ENCODE results near the gene ITIH4.

Gene ITIH4

GRCh38 chr3:52798376-52798977, 32.0 kb downstream of the ITIH4 start:
- H4K20me1 ChIP-seq (ENCODE audit: insufficient read depth, low read length): no peaks in the 10 kb centered on the region
- H3K4me2 ChIP-seq (ENCODE audit: low read length): peak overlapping the region; percentile 21
- H3K9ac ChIP-seq (ENCODE audit: low read length): no peak overlapping the region
- peak overlapping the region; percentile 23 for H2AFZ ChIP-seq (ENCODE audit: low read depth, low read length)
- H3K9me3 ChIP-seq (ENCODE audit: insufficient read depth, low read length): no peaks in the 10 kb centered on the region
- H3K36me3 ChIP-seq (replicated peaks; ENCODE audit: low read depth, low read length): no peaks in the 10 kb centered on the region
- no peaks in the 10 kb centered on the region for H3K79me2 ChIP-seq (ENCODE audit: low read length)
- no peak overlapping the region for H3K4me3 ChIP-seq (ENCODE audit: low read length)
- no peak for TF ChIP-seq EZH2phosphoT487 (IDR thresholded peaks at IDR 0.05; ENCODE audit: low read depth)
- TF ChIP-seq, protein P1, sequence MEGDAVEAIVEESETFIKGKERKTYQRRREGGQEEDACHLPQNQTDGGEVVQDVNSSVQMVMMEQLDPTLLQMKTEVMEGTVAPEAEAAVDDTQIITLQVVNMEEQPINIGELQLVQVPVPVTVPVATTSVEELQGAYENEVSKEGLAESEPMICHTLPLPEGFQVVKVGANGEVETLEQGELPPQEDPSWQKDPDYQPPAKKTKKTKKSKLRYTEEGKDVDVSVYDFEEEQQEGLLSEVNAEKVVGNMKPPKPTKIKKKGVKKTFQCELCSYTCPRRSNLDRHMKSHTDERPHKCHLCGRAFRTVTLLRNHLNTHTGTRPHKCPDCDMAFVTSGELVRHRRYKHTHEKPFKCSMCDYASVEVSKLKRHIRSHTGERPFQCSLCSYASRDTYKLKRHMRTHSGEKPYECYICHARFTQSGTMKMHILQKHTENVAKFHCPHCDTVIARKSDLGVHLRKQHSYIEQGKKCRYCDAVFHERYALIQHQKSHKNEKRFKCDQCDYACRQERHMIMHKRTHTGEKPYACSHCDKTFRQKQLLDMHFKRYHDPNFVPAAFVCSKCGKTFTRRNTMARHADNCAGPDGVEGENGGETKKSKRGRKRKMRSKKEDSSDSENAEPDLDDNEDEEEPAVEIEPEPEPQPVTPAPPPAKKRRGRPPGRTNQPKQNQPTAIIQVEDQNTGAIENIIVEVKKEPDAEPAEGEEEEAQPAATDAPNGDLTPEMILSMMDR (IDR thresholded peaks at IDR 0.05; ENCODE audit: low read depth, low read length): no peak
- no peaks in the 10 kb centered on the region for H3K27me3 ChIP-seq (ENCODE audit: low read depth, low read length)
- H3K4me1 ChIP-seq (ENCODE audit: low read length): no peaks in the 10 kb centered on the region
- no peak overlapping the region for H3K27ac ChIP-seq (ENCODE audit: low read length)

DNA sequence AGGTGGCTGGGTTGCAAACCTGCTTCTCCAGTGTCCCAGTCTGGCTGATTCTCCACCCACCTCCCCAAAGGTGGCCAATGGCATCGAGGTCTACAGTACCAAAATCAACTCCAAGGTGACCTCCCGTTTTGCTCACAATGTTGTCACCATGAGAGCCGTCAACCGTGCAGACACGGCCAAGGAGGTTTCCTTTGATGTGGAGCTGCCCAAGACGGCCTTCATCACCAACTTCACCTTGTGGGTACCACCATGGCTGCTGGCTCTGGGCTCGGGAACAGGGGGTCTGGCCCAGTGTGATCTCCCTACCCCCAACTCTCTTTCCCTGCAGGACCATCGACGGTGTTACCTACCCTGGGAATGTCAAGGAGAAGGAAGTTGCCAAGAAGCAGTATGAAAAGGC, 34.1 kb downstream of the ITIH4 start:
- TF ChIP-seq EZH2phosphoT487 (IDR thresholded peaks at IDR 0.05; ENCODE audit: low read depth): no peak
- TF ChIP-seq, protein P1 (IDR thresholded peaks at IDR 0.05; ENCODE audit: low read depth, low read length): no peak
- Histone ChIP-seq H3K9ac (ENCODE audit: low read length) (no peak overlapping the region), H3K9me3 (ENCODE audit: insufficient read depth, low read length) (no peaks in the 10 kb centered on the region), H4K20me1 (ENCODE audit: insufficient read depth, low read length) (no peaks in the 10 kb centered on the region), H3K79me2 (ENCODE audit: low read length) (no peaks in the 10 kb centered on the region), H3K4me2 (ENCODE audit: low read length) (no peak overlapping the region), H2AFZ (ENCODE audit: low read depth, low read length) (no peak overlapping the region), H3K4me1 (ENCODE audit: low read length) (0 out of 2 replicates have a peak, but pooled peaks cover 4% of the 10 kb centered on the region), H3K27ac (ENCODE audit: low read length) (no peak overlapping the region), H3K27me3 (ENCODE audit: low read depth, low read length) (no peaks in the 10 kb centered on the region), H3K36me3 (replicated peaks; ENCODE audit: low read depth, low read length) (no peaks in the 10 kb centered on the region), H3K4me3 (ENCODE audit: low read length) (no peak overlapping the region)

DNA sequence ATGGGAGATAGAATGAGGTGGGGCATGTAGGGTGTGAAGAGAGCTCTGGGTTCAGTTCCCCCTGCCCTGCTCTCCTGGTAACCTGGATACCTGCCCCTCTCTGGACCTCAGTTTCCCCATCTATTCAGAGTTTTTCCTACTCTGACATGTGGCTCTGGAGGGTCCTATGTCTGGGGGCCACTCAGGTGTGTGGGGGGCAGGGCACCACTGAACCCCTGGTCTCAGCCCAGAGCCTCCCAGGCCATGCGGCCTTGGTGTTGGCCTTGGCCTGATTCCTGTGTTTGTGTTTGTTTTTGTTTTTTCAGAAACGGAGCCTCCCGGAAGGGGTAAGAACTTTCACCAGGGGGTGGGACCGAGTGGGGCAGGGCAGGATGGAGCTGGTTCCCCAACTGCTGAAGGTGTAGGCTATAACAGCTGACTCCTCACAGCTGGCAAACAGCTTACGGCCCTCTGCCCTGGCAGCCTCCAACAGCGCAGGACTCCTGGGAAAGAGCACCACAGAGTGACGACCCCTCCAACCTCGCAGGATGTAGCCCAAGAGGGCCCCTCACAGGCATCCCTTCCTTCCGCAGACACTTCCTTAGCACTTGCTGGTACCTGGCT, 35.1 kb downstream of the ITIH4 start:
- H3K27me3 ChIP-seq (ENCODE audit: low read depth, low read length): no peaks in the 10 kb centered on the region
- H3K36me3 ChIP-seq (replicated peaks; ENCODE audit: low read depth, low read length): no peaks in the 10 kb centered on the region
- H3K4me3 ChIP-seq (ENCODE audit: low read length): no peak overlapping the region
- H2AFZ ChIP-seq (ENCODE audit: low read depth, low read length): no peak overlapping the region
- H3K4me1 ChIP-seq (ENCODE audit: low read length): 0 out of 2 replicates have a peak, but pooled peaks cover 4% of the 10 kb centered on the region
- no peak overlapping the region for H3K4me2 ChIP-seq (ENCODE audit: low read length)
- TF ChIP-seq EZH2phosphoT487 (IDR thresholded peaks at IDR 0.05; ENCODE audit: low read depth): no peak
- TF ChIP-seq, protein P1 (IDR thresholded peaks at IDR 0.05; ENCODE audit: low read depth, low read length): no peak
- no peaks in the 10 kb centered on the region for H4K20me1 ChIP-seq (ENCODE audit: insufficient read depth, low read length)
- no peak overlapping the region for H3K9ac ChIP-seq (ENCODE audit: low read length)
- H3K27ac ChIP-seq (ENCODE audit: low read length): no peak overlapping the region
- no peaks in the 10 kb centered on the region for H3K9me3 ChIP-seq (ENCODE audit: insufficient read depth, low read length)
- no peaks in the 10 kb centered on the region for H3K79me2 ChIP-seq (ENCODE audit: low read length)

DNA sequence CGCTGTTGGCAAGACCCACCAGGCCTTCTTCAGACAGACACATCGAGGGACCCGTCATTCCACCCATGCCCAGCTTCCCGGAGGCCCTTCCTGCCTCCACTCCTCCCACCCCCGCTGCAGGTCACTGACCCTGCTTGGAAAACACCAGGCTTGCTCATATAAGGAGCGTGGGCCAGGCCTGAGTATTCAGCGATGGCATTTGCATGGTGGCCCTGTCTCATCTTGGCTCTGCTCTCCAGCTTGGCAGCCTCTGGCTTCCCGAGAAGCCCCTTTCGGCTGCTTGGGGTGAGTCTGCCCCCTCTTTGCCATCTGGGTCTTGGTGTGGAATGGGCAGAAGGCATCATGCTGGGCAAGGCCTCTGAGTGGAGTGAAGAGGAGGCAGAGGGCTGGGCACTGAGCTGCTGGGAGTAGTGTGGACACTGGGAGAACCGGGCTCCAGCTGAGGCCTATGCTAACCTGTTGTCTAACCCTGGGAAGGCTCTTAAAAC, 35.8 kb downstream of the ITIH4 start, which contains the start of gene ITIH3:
TSS of gene ITIH3 (plus strand) at position 185 of the 488 bp plus-strand sequence. CDS start at position 193, 8 bp downstream.
- no peak for TF ChIP-seq EZH2phosphoT487 (IDR thresholded peaks at IDR 0.05; ENCODE audit: low read depth)
- TF ChIP-seq, protein P1 (IDR thresholded peaks at IDR 0.05; ENCODE audit: low read depth, low read length): no peak
- no peaks in the 10 kb centered on the region for H3K27me3 ChIP-seq (ENCODE audit: low read depth, low read length)
- no peak within 1 kb of the TSS for H3K4me3 ChIP-seq (ENCODE audit: low read length)
- H3K79me2 ChIP-seq (ENCODE audit: low read length): no peaks in the 10 kb centered on the region
- 0 out of 2 replicates have a peak, but pooled peaks cover 4% of the 10 kb centered on the region for H3K4me1 ChIP-seq (ENCODE audit: low read length)
- no peak within 1 kb of the TSS for H3K4me2 ChIP-seq (ENCODE audit: low read length)
- H3K27ac ChIP-seq (ENCODE audit: low read length): no peak within 1 kb of the TSS
- H3K9ac ChIP-seq (ENCODE audit: low read length): no peak within 1 kb of the TSS
- H2AFZ ChIP-seq (ENCODE audit: low read depth, low read length): 0 out of 2 replicates have a peak within 1 kb of the TSS, but pooled peaks have one; percentile 1
- H3K36me3 ChIP-seq (replicated peaks; ENCODE audit: low read depth, low read length): no peaks in the 10 kb centered on the region
- H3K9me3 ChIP-seq (ENCODE audit: insufficient read depth, low read length): no peaks in the 10 kb centered on the region
- H4K20me1 ChIP-seq (ENCODE audit: insufficient read depth, low read length): no peaks in the 10 kb centered on the region

All from OCI-LY3 (cell line).